NCI-H187 treated with DMSO at 0.1 percent for 48 hours (cell line): ENCODE measurements around the gene GABBR2.
"Not testable (repeated sequence)": the region's sequence is repeated elsewhere in the genome, so short reads cannot be mapped to it uniquely, and the experiment has no call there.

ENCODE experiments used
- DNase-seq: peaks from one replicate; lab custom pipeline; 2025; lab: John Stamatoyannopoulos, UW

The GABBR2 gene

DNA sequence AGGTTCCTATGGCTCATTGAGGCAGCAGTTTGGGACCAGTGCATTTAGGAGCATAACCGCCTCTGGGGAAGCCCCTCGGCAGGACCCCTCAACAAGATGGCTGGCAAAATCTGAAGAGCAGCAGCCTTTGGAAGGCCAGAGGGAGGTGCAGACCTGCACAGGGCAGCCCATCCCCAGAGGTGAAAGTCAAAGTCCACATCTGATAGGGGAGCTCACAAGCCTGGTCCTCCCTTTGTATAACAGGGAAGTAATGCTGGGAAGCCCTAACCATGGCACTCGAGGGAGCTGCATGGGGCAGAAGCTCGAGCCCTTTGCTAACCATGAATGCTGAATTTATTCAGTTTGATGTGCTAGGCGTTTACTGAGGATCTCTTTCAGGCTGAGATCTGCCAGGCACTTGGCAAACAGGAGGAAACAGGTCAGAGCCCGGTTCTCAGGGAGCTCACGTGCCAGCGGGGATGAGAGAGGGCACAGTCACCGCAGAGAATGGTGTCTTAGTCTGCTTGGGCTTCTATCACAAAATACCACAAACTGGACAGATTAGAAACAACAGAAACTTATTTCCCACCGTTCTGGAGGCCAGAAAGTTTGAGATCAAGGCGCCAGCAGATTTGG, 114.1 kb downstream of the GABBR2 start:
- DNase-seq = no peak

GRCh38 chr9:98593354-98594253, 115.1 kb downstream of the GABBR2 start:
- DNase-seq = no peak

- no peak for DNase-seq
Observed at GRCh38 chr9:98591696-98592095, 117.0 kb downstream of the GABBR2 start.

- DNase-seq = no peak
Observed at GRCh38 chr9:98590101-98590500, 118.6 kb downstream of the GABBR2 start.

DNA sequence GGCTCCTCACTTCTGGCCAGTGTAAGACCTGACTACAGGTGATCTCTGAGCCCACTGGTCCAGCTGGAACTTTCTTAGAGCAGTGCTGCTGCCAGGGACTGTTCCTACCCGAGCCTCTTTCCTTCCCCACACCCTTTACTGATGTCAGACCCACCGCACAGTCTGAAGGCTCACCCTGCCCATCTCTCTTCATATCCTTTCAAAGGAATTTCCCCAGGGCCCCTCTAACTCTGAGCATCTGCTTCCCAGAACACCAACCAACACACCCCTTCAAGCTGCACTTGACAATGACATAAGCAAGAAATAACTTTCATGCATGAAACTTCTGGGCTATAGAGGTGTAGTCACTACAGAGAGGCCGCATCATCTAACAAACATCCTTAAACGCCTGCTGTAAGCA, 119.6 kb downstream of the GABBR2 start:
- DNase-seq = no peak

DNA sequence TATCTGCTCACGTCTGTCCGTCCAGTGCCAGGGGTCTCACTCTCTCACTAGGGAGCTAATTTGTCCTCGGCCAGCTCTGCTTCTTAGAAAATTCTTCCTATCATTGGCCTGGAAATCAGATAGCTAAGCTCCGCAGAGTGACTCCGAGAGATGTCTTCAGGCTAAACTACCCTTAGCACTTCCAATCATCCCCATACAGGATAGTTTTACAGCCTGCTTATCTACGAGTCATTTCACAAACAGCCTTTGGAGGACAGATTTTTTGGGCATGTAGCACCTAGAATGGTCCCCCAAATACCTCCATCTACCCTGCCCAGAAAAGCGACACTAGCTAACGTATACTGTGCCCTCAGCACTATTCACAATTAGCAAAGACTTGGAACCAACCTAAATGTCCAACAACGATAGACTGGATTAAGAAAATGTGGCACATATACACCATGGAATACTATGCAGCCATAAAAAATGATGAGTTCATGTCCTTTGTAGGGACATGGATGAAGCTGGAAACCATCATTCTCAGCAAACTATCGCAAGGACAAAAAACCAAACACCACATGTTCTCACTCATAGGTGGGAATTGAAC, 123.8 kb downstream of the GABBR2 start:
- not testable (repeated sequence) for DNase-seq

- DNase-seq = no peak
Observed at GRCh38 chr9:98584059-98584458, 124.7 kb downstream of the GABBR2 start.

DNA sequence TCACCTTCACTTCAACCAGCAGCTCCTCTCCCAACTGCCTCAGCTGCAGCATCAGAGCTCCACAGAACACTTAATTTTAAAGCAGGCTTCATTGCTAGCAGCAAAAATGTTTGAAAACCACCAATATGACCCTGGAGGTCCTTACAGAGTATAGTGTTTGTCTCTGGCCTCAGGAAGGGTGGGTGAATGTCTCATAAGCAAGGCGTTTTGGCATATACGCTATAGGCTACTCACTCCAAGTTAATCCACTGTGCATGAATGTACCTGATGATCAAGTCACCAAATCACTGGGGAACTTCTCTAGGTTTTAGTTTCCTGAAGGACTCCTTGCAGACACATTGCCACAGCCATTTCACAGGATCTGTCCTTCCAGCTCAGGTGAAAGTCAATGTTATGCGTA, 125.3 kb downstream of the GABBR2 start:
- no peak for DNase-seq

GRCh38 chr9:98580956-98581355, 127.8 kb downstream of the GABBR2 start:
- no peak for DNase-seq

GRCh38 chr9:98579700-98580099, 129.0 kb downstream of the GABBR2 start:
- no peak for DNase-seq

- DNase-seq = no peak
Observed at GRCh38 chr9:98577446-98577845, 131.3 kb downstream of the GABBR2 start.

GRCh38 chr9:98576859-98577258, 131.9 kb downstream of the GABBR2 start:
- no peak for DNase-seq

GRCh38 chr9:98576354-98576753, 132.4 kb downstream of the GABBR2 start:
- DNase-seq = no peak

GRCh38 chr9:98575379-98576346, 133.1 kb downstream of the GABBR2 start:
- no peak for DNase-seq

DNA sequence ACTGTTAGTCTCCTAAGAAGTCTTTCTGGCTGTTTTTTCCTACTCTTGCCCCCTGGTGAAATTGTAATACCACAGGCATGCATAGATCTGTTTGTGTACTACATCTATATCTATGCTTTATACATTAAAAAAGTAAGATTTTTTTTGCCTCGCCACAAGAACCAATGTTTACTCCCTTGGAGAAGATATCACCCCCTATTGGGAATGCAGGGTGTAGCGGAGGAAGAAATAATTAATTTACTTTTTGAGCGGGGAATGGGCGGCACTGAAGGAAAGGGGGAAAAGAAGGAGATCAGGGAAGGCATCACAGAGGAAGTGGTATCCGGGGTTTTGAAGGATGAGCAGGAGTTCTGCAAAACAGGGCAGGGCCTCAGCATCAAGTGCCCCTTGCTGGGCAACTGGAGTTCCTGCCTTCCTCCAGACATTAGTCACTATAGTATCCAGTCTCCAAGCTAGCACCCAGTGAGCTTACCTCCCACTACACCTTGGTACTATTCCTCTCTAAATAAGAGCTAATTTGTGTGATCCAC, 134.9 kb downstream of the GABBR2 start:
- no peak for DNase-seq

DNA sequence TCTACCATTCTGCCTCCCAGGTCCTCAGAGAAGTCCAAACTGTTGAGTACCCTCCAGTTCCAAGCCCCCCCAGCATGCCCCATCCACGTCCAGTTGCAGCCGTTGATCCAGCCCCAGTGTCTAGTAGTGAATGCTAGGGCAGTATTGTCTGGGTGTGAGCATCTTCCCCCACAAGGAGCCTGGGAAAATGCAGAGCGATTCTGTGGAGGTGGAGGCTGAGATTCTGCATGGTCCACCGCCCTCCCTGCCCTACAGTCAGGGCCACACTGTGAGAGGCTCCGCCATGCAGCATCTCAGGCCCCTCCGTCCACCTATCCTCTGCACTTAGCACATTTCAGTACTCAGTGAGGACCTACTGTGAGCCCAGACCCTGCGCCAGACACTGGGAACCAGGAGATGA, 135.9 kb downstream of the GABBR2 start:
- no peak for DNase-seq

GRCh38 chr9:98572054-98572627, 136.6 kb downstream of the GABBR2 start:
- no peak for DNase-seq

- no peak for DNase-seq
Observed at GRCh38 chr9:98571643-98572042, 137.1 kb downstream of the GABBR2 start.

DNA sequence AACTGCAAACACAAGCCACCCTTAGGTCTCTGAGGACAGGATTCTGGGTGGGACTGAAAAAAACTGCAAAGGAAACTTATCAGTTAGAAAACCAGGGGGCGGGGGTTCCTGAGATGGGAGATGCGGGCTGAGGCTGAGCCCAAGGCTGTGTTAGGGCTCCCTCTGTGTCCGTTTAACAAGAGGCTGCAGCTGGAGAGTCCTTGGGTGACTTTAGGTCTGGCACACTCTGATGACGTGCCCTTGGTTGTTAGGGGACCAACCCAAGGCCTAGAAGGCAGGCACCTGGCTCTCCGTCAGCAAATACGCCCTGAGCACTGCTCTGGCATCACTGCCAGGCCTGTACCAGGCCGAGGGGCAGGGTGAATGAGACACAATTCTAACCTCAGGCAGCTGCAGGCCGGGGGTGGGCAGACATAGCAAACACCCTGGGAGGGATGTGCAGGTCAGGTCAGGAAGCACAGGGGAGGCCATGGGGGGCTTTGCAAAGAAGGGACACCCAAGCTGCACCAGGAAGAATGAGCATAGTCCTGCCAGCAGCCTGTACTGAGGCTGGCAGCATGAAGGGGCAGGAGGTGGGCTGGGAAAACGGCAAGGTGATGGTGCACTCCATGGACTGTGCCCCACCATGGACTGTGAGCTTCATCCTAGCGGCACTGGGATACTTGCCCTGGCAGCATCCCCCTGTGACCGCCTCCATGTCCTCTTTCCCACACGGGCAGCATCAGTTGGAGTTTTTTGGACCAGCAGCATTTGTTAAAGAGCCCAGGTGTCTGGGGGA, 137.9 kb downstream of the GABBR2 start:
- no peak for DNase-seq

DNA sequence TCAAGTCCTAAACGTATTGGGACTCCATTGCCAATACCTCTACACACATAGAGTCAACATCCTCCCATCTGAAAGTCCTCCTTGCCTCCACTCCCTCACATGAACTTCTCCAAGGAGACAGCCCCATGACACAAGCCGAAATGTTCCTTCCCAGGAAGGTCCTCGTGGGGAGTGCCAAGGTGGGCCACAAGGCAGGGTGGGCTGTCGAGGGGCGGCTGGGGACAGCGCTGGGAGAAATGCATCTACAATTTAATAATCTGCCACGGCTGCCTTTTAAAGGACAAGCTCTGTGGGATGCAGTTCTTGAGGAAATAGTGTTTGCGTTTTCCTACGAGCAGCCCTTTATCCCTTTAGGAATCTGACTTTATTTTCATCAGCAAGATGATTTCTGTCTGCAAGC, 138.7 kb downstream of the GABBR2 start:
- no peak for DNase-seq

GRCh38 chr9:98569491-98569890, 139.2 kb downstream of the GABBR2 start:
- no peak for DNase-seq
